HG03045 (cell line): ENCODE results near the gene C1orf159.

Experiments used
- ATAC-seq: cut with Tn5 transposase; IDR thresholded peaks from one replicate; pipeline ENCODE4 v1.9.1; 2021; ENCODE audit warnings: mild to moderate bottlenecking, moderate library complexity; ENCODE audit not compliant: unreplicated experiment

The C1orf159 gene

DNA sequence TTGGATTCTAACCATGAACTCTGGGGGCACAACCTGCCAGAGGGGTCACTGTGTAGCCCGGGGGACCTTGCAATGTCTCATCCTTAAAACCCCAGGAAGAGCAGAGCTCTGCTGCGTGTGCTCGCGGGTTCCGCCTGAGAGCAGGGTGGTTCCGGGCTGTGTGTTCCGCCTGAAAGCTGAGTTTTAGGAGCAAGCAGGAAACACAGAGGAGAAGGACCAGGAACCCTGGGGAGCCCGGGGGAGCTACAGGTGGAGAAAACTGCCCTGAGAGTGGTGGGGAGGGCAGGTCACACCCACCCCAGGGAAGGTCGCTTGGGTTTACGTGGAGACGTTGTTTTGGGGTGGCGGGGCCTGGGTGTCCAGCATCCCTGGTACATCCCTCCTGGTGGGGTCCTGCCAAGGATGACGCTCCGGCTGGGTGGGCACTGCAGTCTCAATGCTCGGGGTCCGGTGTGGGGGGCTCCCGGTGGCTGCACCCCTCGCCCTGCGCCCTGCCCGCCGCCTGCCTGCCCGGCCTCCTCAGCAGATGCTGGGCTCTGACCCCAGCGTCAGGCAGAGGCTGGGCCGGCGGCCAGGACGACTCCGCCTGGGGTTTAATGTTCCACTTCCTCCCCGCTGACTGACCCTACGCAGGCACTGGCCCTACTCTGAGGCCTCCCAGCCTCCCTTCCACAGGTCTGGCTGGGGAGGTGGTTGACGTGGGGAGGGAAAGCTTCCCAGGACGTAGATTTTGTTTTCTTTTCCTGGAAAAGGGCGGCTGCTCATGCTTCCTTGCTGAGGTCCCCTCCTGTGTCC is 17.3 kb upstream of the C1orf159 start:
- no peak for ATAC-seq

DNA sequence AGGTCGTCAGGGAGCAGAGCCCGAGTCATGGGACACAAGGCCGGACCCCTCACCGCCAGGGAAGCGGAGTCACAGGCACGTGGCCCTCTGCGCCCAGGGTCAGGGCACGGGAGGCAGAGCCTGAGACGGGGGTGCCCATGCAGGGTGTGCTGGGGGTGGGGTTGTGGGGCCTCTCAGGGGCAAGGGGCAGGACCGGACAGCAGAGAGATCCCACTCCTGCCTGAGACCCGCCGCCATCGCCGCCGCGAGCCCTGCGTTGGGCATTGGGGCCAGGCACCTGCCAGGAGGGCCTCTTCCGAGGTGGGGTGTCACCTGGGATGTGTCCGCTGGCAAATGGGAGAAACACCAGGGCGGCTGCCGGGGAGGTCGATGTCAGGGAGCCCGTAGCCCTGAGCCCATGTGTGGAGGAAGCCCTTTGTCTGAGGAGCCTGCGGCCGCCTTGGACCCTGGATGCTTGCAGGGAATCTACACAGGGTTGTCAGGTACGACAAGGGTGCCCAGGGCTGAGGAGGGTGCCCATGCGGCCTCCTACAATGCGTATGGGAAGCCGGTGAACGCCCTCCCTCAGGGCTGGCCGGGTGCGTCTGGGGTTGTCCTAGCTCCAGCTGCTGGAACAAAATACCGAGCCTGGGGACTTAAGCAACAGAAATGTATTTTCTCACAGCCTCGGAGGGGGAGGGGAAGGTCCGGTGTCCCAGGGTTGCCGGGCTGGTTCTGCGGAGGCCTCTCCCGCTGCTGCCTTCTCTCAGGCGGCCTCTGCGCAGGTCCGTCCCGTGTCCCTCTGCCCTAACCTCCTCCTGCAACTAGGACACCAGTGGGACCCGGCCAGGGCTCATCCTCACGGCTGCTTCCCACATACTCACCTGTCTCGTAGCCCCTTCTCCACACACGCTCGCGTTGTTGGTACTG is 16.4 kb upstream of the C1orf159 start:
- no peak for ATAC-seq

DNA sequence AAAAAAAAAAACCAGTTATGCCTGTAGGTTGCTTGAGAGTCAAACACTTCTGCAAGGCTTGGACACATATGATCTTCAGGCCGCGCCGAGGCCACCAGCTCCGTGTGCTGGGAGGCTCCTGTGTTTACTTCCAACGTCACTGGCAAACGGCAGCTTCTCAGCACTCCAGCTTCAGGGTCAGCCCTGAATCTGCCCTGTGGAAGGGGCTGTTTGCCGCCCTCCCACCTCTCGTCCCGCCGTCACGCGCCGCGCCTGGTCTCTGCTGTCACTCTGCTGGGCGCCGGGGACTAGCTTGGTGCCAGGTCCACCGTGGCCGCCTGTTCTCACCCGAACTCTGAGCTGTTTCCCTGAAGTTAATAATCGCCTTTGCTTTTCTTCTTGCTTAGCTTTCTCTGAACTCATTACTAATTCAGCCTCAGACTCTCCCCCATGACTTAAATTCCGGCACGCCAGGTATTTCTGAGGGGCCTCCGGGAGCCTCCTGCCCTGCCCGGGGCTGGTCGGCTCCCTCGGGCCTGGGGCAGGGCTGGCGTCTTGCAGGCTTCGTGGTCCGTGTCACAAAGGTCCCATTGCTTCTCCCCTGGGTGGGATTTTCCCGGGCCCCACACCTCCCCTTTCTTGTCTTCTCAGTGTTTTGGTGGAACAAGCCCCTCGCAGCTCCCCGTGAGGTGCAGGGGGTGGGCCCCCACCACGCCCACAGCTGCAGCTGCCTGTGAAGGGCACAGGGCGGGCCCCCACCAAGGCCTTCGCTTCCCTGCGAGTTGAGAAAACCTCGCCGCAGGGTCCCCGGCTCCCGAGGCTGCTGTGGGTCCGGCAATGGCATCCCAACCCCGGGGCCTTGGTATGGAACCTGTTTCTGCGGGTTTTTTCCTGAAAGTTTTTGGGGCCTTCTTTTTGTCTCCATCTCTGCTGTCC is 14.6 kb upstream of the C1orf159 start:
- no peak for ATAC-seq

DNA sequence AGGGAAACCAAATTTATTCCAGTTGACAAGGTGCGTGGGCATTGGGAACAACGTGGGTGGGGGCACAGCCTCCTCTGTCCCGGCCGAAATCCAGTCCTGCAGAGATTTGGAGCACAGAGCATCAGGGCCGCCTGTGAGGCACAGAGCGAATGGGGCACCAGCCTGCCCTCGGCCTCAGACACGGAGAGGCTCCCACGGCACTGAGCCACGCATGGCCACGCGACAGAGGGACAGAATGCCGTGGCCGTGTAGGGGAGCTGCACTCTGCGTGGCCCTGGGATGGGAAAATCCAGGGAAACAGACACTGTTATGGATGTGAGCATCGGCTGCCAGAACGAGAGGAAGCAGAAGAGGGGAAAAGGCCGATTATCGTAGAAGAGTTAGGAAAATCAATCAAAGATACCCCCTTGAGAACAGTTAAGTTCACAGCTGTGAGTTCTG is 13.5 kb upstream of the C1orf159 start:
- ATAC-seq: no peak

DNA sequence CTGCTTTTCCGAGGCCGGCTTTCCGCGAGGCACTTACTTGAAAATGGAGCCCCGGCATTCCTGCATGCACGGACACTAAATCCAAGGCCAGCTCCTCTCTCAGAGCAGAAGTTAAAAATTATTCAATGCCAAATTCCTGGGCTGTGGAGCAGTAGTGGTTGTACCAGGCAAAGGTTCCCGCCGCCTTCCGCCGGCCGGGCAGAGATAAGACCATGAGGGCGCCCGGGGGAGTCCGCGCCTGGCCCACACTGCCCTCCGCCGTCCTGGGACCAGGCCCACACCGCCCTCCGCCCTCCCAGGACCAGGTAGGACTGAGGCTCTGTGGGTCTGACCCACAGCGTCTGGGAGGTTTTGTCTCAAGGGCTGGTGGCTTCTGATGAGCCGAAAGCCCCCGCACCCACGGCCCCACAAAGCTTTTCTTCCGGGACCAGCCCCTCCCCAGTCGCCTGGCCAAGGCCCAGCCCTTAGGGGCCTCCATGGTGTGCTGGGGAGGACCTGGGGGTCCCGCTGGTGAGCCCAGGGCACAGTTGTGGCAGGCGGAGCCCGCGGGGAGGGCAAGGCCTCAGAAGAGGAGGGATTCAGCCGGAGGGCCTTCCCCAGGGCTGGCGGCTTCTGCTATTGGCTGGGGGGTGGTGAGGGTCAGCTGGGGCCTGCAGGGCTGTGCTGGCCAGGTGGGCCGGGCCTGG is 12.7 kb upstream of the C1orf159 start:
- no peak for ATAC-seq

DNA sequence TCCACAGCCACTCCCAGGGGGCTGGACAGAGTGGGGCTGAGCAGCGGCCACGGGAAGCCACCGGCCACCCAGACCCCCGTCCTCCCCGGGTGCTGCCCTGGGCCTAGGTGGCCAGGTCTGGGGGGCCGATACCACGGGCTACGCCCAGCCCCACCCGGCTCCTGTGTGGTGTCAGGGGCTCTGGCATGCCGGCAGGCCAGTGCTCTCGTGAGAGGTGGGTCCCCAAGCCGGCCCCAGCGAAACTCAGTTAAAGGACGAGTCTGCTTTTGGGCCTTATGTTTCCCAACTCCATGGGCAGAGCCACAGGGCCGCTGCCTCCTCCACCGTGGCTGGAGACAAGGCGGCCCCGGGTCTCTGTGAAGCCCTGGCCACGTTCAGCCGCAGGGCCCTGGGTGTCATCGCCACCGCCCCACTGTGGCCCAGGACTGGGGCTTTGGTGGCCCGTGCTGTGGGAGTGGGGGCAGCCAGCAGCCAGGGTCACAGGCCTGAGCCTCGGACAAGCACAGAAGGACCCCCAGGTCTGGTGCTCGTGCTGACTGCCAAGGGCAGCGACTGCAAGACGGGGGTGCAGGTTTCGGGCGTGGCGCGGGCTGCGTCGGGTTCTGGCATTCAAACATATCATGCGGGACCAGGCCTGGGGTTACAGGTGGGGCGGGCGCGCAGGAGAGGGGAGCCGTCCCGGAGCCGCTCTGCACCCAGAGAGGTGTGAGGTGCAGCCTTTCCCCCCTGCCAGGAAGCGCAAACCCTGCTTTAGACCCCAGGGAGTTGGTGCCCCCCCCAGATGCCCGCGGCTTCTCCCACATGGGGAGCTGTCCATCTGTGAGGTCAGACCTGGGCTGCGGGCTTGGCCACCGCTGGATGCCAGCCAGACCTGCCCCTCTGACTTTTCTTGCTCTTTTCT is 11.9 kb upstream of the C1orf159 start:
- ATAC-seq: no peak

DNA sequence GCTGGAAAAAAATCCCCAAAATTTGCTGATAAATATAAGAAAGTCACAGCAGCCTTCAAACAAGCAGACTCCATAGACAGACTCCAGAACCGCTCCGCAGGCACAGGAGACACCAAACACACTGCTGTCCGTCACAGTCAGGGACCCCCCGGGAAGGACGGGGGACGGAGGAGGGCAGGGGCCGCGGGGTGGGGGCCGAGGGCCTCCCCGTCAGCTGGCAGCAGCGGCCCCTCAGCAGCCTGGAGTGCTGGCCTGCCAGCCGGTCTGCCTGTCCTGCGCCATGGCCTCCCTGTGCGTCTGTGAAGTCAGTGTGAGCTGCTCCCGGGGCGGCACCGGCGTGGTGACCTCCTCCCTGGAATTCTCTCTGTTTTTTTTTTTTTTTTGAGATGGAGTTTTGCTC is 10.1 kb upstream of the C1orf159 start:
- ATAC-seq: no peak

DNA sequence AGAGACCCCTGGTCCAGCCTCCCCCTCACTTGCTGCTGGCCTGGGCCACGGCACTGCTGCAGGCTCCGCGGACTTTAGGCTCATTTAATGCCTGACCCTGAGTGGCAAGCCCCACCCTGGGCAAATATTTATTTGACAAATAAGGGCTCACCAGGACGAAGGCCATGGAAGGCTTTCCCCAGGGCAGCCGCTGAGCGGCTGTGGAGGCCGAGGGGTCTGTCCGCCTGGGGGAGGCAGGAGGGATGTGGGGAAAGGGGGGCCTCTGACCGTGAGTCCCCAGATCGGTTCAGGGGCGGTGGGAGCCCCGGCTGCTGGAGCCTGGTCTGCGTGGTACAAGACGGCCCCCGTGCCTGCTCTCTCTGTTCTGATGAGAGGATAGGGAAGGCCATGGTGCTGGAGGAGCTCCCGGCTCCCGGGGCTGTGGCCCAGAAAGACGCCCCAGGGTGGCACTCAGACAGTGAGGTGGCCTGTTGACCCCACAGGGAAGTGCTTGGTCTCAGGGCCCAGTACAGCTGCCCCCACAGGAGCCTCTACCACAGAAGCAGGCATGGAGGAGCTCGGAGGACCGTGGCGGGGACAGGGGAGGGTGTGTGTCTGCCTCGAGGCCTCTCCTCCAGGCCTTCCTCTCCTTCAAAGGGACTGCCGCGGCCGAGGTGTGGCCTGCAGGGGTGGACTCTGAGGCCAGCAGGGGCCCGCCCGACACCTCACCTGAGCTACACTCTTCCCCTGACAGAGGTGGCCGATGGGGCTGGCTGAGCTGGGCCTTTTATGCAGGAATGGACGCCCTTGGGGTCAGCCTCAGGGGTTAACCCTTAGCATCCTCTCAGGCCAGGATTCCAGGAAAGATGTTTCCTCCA is 9.1 kb upstream of the C1orf159 start:
- ATAC-seq: no peak

DNA sequence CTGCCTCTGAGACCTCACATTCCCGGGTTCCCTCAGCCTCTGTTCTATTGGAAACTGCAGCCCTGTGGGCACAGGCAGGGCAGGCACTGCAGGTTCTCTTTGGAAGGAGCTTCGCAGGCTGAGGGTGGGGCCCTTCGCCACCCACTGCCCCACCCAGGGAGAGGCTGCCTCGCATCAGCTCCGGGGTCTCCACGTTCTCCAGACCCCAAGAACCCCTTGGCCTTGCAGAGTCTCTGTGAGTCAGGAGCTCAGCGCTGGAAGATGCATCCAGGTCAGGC is 8.6 kb upstream of the C1orf159 start:
- ATAC-seq: no peak

DNA sequence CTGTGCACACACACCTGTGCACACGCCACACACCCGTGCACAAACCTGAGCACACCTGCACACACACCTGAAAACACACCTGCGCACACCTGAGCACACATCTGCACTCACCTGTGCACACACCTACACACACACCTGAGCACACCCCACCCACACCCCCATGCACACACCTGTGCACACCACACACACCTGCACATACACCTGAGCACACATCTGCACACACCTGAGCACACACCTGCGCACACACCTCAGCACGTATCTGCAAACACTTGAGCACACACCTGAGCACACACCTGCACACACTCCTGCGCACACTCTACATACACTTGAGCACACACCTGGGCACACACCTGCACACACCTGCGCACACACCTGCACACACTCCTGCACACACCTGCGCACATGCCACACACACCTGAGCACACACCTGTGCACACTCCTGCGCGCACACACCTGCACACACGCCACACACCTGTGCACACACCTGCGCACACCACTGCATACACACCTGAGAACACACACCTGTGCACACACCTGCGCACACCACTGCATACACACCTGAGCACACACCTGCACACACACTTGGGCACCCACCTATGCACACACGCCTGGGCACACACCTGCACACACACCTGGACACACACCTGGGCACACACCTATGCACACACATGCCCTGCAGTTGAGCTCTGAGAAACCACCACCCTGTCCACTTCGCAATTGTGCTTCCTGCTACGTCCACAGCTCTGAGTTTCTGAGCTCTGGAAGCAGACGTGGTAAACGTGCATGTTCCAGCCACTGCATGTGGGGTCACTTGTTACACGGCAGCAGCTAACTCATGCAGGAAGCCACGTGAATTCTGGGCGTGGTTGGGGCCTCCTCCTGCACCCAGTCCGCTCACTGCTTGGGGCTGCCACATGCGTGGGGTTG is 8.0 kb upstream of the C1orf159 start:
- ATAC-seq: no peak

DNA sequence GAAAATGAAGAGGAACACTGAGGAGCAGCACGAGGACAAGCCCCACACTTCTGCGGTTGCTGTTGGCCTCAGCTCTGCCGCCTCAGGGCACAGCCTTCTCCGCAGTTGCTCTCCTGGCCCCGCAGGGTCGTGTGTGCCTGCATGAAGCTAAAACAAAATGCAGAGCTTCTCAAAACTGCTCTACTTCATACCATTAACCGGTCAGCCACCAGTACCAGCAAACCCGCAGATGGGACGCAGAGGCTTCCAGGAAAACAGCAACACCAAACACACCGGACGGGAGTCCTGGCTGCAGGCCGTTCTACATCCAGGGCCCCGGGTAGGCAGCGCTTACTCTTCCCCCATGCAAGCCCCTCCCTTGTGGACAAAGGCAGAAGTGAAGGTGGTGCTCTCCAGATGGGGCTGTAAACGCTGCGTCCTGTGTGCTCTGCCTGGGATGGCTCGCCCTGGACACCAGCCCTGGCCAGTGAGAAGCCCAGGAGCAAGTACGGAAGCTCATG is 7.1 kb upstream of the C1orf159 start:
- no peak for ATAC-seq

DNA sequence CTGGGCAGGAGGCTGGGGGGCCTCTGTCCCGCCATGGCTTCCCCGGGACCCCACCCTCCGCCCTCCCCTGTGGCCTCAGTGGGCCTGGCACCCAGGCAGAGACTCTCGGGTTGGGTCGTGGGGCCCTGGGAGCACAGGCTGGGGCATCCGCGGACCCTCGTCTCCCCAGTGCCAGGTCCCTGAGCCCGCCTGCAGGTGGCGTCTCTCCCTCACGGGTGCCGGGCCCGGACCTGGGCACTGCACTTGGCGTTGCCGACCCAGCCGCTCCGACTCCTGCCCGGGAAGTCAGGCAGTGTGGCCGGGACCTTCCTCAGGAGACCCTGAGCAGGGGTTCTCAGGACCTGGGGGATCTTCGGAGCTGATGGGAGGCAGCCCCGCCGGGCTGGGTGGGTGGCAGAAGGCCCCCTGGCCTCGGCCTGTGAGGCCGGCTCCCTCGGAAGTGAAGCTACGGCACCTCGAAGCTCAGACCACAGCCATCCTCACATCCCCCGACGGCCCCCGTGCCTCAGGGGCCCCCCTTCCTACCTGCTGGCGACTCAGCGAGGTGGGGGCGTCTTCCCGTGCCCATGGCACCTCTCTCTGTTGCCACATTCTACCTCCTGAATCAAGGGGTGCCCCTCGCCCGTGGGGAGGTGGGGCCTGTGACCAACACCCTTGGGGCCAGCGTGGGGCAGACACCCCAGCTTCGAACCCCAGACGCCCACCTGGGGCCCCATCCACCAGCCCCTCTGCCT is 6.4 kb upstream of the C1orf159 start:
- peak; percentile 50 for ATAC-seq

DNA sequence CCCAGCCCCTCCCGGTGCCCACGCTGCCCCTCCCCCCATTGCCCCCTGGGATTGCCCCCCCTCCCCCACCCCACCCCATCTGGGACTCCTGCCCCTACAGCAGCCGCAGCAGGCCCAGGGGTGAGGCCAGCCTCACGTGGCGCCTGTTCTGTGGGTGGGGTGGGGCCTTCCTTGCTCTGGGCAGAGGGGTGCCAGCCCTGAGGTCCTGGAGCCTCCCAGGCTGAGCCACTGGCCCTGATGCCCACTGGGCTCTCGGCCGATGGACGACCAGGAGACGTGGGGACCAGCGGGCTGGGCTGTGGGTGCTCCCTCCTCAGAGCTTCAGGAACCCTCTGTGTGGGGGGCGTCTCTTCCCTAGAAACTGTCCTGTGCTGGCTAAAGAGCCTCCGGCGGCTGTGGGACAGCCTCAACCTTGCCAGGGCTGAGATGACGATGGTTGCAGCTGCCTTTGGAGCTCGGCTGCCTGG is 5.8 kb upstream of the C1orf159 start:
- no peak for ATAC-seq

DNA sequence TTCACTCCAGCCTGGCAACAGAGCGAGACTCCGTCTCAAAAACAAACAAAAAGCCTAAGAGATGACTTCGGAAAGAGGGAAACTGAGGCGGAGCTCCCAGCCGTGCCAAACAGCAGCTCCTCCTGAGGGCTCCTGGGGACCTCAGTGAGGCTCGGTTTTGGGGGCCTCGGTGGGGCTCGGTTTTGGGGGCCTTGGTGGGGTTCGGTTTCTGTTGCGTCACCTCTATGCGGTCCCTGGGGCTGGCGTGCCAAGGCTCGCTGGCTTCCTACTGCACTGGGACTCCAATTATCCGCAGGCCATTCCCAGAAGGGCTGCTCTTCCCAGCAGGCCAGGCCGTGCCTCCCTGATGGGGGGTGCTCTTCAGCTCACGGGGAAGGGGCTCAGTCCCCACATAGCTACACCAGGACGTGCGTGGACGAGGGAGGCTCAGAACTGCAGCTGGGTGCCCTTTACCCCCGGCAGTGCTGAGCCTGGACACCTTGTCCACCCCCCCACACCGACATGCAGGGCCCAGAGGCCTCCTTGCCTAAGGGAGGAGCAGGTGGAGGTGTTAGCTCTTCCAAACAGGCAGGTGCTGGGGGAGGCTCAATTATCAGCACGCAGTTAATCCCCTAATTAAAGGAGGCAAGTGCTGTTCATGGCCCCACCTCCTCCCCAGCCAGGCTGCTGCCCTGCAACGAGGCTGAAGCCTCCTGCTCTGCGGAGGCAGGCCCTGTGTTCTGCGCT is 5.1 kb upstream of the C1orf159 start:
- no peak for ATAC-seq

DNA sequence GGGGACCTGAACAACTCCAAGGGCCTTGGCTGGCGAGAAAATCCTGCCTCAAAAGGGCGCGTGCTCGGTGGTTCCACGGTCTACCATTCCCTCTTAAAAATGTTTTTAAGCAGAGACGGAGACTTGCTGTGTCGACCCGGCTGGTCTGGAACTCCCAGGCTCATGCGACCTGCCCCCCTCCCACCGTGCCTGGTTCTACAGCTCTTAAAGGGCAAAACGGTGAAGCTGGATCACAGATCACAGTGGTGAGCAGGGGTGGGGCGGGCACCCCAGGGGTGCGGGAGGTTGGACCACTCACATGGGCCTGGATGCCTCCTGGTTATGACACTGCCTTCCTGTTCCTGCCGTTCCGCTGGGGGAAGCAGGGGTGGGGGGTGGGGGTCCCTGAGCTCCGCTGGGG is 4.2 kb upstream of the C1orf159 start:
- ATAC-seq: no peak

DNA sequence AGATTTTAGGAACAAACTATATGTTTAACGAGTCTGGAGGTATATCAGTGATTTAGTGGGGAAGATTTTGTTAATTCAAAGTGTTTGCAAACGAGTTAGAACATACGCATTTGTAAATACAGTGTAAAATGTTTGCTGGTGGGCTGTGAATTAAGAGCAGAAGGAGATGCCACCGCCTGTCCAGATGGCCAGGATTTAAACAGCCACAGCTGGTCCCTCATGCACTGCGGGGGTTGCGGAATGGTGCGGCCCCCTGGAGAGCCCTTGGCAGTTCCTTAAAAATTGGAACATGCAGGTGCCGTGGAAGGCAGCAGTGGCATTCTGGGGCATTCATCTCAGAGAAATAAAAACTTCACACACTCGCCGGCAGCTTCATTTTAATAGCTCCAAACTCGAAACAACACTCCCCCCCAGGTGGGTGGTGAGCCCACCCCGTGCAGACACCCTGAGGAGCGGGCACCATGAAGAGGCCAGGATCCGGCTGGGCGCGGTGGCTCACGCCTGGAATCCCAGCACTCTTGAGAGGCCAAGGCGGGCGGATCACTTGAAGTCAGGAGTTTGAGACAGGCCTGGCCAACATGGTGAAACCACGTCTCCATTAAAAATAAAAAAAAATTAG is 3.5 kb upstream of the C1orf159 start:
- no peak for ATAC-seq
